CD4-positive, alpha-beta T cell treated with Interleukin-6 for 4 hours (primary cell): Measurements from ENCODE around the gene CORIN.

Source experiments
- DNase-seq: peaks from one replicate; pipeline ENCODE4 v3.0.0-alpha.2; 2020; ENCODE audit warnings: mixed read lengths

The CORIN gene

GRCh38 chr4:47835494-47835893 is 2.4 kb downstream of the CORIN start:
- DNase-seq: no peak

- DNase-seq: no peak
Observed at GRCh38 chr4:47831026-47831679, 6.7 kb downstream of the CORIN start.

- no peak for DNase-seq
Observed at GRCh38 chr4:47830265-47831025, 7.4 kb downstream of the CORIN start.

- no peak for DNase-seq
Observed at GRCh38 chr4:47829438-47829837, 8.4 kb downstream of the CORIN start.

GRCh38 chr4:47827343-47828047 is 10.4 kb downstream of the CORIN start:
- peak; percentile 3 for DNase-seq

GRCh38 chr4:47824840-47825239 is 13.0 kb downstream of the CORIN start:
- DNase-seq: no peak

- DNase-seq: no peak
Observed at GRCh38 chr4:47819178-47819577, 18.7 kb downstream of the CORIN start.

GRCh38 chr4:47817275-47817674 is 20.6 kb downstream of the CORIN start:
- DNase-seq: no peak

GRCh38 chr4:47816748-47817147 is 21.1 kb downstream of the CORIN start:
- DNase-seq: no peak

- no peak for DNase-seq
Observed at GRCh38 chr4:47814618-47815295, 23.1 kb downstream of the CORIN start.

- no peak for DNase-seq
Observed at GRCh38 chr4:47809654-47810203, 28.1 kb downstream of the CORIN start.

- no peak for DNase-seq
Observed at GRCh38 chr4:47804598-47804997, 33.3 kb downstream of the CORIN start.

GRCh38 chr4:47801481-47802002 is 36.3 kb downstream of the CORIN start:
- no peak for DNase-seq

GRCh38 chr4:47798165-47798564 is 39.7 kb downstream of the CORIN start:
- DNase-seq: no peak

GRCh38 chr4:47791965-47792364 is 45.9 kb downstream of the CORIN start:
- DNase-seq: no peak

GRCh38 chr4:47790105-47790504 is 47.8 kb downstream of the CORIN start:
- no peak for DNase-seq

- no peak for DNase-seq
Observed at GRCh38 chr4:47788126-47788525, 49.7 kb downstream of the CORIN start.

- no peak for DNase-seq
Observed at GRCh38 chr4:47786958-47787370, 50.9 kb downstream of the CORIN start.

GRCh38 chr4:47785153-47785552 is 52.7 kb downstream of the CORIN start:
- no peak for DNase-seq

- no peak for DNase-seq
Observed at GRCh38 chr4:47784222-47784621, 53.6 kb downstream of the CORIN start.

- no peak for DNase-seq
Observed at GRCh38 chr4:47776353-47776752, 61.5 kb downstream of the CORIN start.

- DNase-seq: no peak
Observed at GRCh38 chr4:47774079-47774478, 63.8 kb downstream of the CORIN start.

- no peak for DNase-seq
Observed at GRCh38 chr4:47771020-47771419, 66.8 kb downstream of the CORIN start.
